GM21717 (cell line): ENCODE results near the gene CTPS2.
"Not testable (repeated sequence)": the region's sequence is repeated elsewhere in the genome, so short reads cannot be mapped to it uniquely, and the experiment has no call there.

Experiments
- ATAC-seq: cut with Tn5 transposase; IDR thresholded peaks from one replicate; pipeline ENCODE4 v1.9.1; 2021; ENCODE audit warnings: mild to moderate bottlenecking, moderate library complexity; ENCODE audit not compliant: unreplicated experiment

The CTPS2 gene

DNA sequence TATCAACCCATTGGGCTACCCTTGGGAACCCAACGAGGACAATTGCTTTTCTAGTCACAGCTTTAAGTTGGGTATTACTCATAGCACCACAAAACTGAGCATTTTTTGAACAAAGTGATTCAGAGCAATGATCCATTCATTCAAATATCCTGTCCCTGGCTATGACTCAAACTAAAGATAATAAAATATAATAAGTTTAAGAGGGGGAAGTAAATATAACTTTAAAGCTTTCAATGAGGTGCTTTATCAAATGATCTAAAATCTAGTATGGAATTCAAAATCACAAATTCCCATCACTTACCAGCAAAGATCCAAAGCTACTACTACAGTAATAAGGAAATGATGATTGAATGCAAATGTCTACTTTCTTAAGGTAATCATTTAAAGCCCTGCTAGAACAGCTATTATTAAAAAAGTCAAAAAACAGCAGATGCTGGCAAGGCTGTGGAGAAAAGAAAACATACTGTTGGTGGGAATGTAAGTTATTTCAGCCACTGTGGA is 102.3 kb downstream of the CTPS2 start:
- ATAC-seq: no peak

DNA sequence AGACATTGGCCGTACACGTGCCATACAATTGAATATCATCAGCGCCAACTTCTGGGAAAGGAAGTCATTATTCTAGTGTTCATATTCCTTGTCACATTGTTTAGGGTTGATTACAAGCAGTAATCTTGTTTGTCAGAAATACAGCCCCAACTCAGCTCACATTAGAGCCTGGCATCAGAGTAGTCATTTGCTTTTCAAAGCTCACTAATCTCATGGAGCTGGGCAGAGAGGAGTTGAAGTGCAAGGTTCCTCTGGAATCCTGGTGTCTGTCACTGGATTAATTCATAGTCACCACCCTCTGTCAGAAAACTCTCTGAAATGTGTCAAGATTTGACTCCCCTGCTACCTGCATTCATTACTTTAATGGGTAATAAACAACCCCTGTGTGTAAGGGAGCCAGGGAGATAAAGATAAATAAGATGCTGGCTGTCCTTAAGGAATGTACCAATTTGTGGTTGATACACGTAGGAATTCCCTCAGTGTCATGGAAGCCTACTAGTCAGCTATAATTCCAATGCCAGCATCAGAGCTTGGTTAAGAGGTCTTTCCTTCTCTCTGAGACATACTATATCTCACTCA is 106.2 kb downstream of the CTPS2 start:
- ATAC-seq: no peak

DNA sequence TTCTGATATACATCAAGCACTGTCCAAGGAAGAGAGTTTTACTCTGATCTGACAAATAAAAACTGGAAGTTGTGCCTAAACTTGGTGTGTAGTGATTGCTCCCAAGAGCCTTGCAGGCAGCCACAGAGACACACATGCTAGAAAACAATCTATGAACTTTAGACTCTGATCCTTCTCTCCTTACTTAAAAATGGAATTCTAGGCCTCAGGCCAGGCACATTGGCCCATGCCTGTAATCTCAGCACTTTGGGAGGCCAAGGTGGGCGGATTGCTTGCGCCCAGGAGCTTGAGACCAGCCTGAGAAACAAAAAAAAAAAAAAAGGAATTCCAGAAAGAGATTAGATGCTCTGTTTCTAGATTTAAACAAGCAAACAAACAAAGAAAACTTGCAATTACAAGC is 108.1 kb downstream of the CTPS2 start:
- no peak for ATAC-seq

DNA sequence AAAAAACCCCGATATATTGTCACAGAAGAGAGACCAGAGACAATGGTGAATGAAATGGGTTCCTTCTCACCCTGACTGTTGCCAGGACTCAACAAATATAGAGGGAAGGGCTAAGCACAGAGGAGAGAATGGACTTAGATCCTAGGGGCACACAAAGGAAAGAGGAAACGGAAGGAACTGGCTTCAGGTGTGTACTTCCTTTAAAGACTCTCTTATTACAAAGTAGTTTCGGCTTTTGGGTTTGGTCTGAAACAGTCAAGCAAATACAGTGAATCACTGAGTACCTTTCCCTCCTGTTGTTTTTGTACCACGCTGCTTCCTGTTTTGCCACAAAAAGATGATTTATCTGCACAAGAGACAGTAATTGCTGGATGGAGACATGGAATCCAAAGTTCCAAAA is 108.6 kb downstream of the CTPS2 start:
- no peak for ATAC-seq

DNA sequence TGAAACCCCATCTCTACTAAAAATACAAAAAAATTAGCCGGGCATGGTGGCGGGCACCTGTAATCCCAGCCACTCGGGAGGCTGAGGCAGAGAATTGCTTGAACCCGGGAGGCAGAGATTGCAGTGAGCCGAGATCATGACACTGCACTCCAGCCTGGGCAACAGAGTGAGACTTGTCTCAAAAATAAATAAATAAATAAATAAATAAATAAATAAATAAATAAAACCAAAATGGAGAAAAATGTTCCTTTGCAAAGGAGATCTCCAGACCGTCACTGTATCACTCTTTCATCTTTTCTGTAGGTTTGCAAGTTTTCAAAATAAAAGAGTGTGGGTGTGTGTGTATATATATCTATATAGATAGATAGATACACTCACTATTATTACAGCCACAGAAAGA is 109.2 kb downstream of the CTPS2 start:
- not testable (repeated sequence) for ATAC-seq

DNA sequence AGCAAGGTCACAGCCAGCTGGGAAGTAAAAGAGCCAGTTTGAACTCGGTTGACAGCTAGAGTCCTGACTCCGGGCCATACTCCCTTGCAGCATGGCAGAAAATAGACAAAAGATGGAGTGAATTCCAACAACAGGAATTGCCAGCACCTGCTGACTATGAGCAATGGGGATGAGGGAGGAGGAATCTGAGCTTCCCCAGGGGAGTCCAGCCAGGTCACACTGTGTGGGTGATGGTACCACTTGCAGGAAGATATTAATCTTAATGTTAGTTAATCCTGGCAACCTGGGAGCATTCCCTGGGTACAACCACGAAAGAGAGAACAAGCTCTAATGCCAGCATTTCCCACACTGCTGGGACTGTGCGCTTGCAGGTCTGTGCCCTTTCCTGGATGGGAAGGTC is 110.6 kb downstream of the CTPS2 start:
- no peak for ATAC-seq

DNA sequence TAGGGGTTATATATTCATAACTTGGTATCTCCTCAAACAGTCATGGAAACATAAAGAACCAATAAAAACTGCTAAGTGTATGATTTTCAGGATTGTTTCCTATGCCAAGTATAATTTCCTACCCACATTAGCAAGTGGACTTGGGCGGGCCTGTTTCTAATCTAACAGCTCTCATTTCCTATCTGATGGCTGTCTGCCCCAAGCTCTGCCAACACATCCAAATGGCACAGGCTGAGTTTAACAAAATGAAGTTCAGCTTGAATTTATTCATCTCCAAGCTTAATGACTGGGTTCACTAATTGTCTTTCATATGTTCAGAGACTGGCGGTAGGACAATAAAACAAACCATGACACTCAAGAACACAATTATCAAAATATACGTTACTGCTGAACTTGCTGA is 118.0 kb downstream of the CTPS2 start:
- no peak for ATAC-seq

DNA sequence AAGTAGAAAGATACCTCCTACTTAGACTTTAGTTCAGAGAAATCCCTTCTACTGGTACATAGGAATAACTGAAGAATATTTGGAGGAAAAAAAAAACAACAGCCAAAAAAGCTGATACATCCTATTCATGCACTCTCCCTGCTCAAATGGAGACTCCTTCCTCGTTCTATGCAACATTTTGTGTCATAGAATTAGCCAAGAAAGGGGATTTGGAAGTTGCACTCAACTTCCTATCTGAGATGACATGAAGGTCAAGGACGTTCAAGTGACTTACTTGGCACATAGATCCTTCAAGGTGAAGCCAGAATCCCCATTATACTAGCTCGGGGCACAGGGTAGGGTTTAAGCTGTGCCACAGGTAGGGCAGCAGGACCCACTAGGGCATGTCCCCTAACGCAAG is 118.7 kb downstream of the CTPS2 start:
- no peak for ATAC-seq

DNA sequence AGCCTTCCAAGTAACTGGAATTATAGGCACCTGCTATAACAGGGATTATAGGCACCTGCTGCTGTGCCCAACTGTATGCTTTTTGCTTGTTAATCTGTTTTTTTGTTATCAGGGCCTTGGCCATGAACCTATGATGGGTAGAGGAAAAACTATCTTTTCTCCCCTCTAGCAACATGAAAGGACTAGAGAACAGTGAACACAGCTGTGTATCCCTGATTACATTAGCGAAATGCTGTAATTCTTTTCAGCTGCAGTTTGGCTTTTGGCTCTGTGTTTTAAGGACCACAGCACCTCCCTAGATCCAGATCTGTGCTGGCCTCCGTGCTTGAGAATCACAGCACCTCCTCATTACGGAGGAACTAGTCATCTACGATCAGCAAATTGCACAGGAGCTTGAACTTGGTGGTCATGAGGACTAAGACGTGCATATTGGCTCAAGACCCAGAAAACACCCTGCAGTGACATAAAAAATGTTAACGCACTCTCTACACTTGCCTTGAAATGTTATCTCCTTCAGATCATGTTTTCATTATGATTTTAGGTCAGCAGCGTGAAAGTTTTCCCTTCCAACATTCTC is 120.2 kb downstream of the CTPS2 start:
- no peak for ATAC-seq

DNA sequence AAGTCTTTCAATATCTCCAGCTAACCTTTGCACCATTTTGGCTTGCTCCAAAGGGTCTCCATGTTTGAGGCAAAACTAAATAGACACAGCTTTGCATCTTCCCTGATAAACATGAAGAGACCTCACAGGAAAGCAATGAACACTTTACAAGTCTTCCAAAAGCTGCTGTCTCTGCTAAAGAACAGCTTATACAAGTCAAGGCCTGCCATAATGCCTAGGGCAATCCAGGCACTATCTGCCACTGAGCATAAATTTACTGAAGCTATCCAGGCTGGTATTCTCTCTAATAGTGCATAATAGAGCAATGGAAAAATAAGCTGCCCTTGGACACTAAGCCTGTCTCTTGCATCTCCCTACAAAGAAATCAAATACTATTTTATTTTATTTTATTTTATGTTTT is 122.6 kb downstream of the CTPS2 start:
- ATAC-seq: no peak

DNA sequence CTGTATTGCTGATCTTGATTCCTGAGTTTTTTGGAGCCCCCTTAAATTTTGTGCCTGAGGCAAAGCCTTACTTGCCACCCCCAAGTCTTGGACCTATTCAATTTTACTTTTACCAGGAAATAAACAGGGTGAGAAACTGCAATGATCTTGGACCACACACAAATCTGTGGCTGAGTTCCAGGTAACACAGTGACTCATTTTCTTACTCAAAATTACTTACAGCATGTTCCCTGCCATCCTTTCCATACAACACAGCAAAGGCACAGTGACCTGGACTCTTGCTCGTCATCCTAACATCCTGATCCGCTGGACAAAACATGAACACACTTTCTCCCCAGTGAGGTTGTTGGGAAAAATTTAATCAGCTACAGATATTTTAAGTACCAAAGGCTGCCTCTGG is 123.3 kb downstream of the CTPS2 start:
- ATAC-seq: no peak

DNA sequence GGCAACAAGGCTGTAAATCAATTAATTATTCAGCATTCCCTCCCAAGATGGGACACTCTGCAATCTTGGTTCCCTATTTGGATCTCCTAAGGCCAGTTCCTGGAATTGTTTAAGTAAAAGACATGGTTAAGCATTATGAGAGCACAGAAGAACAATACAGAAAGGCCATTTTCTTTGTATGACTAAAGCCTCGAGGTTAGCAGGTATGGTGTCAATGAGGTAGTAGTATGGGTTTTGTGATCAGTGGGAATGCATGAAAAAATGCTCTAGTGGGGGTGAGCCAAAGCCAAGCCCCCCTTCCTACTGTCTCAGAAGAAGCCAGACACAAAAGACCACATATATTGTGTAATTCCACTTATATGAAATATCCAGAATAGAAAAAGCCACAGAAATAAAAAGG is 124.2 kb downstream of the CTPS2 start:
- no peak for ATAC-seq

DNA sequence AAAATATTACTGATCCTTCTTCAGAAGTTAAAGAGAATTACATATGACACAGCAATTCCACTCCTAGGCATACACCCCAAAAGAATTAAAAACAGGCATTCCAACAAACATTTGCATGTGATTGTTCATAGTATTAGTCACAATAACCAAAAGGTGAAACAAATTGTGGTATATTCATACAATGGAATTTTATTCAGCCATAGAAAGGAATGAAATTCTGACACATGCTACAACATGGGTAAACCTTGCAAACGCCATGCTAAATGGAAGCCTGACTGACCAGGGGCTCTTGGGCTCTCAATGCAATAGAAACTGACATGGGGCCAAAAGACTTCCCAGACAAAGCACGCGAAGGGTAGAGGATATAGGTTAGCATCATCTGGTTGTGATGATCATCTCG is 124.6 kb downstream of the CTPS2 start:
- ATAC-seq: no peak

DNA sequence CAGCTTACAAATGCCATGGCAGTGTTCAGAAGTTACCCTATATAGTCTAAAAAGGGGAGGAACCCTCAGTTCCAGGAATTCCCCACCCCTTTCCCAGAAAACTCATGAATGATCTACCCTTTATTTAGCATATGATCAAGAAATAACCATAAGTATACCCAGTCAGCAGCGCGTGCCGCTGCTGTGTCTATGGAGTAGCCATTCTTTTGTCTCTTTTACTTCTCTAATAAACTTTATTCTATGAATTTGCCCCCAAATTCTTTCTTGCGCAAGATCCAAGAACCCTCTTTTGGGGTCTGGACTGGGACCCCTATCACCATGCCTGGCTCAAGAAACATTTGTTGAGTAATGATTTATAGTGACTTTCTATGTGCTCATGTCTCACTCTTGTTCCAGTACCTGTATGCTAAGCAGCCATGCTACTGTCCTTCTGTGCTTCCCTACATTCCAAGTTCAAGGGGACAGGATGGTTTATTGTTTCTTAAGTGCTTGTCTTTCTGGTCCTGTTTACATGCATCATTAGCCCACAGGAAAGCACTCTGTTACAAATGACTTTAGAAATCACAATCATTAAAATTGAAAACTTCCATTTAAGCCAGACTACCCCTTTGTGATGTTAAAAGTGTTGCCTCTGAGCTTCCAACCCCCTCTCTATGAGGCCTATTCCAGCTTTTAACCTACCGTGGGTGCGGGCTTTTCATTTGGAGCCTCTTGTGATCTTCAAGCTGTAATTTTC is 125.9 kb downstream of the CTPS2 start:
- no peak for ATAC-seq

DNA sequence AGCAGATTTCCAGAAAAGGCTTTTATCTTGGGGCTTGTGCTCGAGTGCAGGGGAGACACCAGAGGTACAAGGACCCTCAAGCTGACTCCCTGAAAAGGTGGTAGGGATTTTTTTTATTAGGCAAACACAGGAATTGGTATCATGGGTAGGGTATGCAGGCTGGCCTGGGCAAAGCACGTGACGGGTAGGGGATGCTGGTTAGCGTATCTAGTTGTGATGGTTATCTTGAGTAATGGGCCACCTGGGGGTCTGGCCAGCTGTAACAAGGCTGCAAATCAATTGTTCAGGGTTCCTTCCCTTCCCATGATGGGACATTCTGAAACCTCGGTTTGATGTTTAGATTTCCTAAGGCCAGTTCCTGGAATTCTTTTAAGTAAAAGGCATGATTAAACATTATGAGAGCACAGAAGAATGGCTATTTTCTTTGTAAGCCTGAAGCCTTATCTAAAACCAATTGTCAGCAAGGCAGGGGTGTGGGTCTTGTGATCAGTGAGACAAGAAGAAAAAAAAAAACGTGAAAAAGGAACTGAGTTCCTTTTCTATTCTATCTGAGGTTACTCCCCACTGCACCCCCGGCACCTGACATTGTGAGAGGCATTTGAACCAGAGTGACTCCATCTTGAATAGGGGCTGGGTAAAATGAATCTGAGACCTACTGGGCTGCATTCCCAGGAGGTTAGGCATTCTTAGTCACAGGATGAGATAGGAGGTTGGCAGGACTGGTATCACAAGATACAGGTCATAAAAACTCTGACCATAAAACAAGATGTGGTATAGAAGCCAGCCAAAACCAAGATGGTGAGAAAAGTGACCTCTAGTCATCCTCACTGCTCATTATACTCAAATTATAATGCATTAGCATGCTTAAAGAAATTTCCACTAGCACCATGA is 126.7 kb downstream of the CTPS2 start:
- no peak for ATAC-seq

DNA sequence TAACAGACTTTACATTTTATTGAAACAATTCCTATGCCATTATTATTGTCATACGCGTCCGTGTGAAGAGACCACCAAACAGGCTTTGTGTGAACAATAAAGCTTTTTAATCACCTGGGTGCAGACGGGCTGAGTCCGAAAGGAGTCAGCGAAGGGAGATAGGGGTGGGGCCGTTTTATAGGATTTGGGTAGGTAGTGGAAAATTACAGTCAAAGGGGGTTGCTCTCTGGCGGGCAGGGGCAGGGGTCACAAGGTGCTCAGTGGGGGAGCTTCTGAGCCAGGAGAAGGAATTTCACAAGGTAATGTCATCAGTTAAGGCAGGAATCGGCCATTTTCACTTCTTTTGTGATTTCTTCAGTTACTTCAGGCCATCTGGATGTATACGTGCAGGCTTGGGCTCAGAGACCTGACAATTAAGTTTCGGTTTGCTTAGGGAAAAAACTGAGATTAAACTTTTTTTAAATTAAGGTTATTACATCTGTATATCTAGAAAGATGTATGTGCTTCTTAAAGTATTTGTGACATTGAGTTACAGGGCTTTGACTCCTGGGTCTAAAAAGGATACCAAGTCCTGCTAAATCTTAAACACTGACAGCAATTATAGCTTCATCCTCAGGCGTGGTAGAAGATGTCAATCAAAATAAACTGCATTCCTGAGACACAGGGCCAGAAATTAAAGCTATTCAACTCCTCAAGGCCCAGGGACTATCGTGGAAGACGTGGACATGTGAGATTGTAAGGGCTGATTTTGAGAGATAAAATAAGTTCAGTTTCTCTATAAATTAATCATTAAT is 132.3 kb downstream of the CTPS2 start:
- ATAC-seq: not testable (repeated sequence)

DNA sequence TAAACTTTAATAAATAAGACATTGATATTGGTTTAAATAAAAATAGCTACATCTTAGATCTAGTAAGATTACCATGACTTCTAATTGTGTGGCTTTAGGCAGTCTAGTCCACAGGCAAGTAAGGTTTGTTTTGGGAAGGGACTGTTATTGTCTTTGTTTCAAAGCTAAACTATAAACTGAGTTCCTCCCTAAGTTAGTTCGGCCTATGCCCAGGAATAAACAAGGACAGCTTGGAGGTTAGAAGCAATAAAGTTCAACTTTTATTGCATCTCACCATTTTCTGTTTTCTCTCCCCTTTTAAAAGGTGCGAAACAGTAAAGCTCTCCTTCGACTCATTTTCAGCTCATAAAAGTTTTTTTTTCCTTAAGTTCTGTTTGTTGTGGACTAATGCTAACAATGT is 133.0 kb downstream of the CTPS2 start:
- ATAC-seq: no peak

DNA sequence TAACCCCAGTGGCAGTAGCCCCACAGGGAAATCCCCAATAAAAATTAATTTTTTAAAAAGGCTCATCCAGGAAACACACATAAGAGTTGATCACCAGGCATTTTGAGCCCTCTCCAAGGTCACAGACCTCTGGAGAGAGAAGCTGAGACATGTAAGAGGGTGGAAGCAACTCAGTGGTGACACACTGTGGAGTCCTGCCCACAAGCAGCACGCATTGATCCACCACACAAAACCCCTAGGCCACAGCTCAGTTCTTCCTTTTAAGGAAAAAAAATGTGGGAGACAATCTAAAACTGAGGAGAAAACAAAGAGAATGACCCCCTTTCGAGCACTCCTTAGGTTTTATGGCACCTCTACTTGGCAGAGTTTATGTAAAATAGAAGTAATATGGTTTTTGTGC is 134.3 kb downstream of the CTPS2 start:
- no peak for ATAC-seq

DNA sequence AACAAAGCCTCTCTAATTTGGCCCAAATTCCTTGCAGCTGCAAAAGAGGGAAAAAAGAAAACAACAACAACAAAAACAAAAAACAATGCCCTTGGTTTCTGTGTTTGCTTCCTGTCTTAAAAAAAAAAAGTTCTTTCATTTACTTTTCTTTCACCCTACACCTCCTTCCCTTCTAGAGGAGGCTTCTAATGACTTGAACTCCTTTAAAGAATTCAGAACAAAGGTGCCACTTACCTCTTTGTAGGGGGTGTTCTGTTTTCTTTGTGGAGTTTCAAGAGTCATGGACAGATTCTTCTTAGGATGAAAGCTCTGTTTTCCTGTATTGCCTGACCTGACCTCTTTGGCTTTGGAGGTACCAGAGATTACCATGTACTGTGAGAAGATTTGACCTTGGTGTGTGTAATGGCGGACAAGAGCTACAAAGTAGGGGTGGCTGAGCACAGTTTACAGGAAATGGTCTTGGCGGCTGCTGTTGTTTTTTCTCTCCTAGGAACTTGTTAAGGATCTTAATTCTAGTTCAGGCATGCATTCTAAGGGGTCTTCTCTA is 134.9 kb downstream of the CTPS2 start:
- ATAC-seq: no peak

DNA sequence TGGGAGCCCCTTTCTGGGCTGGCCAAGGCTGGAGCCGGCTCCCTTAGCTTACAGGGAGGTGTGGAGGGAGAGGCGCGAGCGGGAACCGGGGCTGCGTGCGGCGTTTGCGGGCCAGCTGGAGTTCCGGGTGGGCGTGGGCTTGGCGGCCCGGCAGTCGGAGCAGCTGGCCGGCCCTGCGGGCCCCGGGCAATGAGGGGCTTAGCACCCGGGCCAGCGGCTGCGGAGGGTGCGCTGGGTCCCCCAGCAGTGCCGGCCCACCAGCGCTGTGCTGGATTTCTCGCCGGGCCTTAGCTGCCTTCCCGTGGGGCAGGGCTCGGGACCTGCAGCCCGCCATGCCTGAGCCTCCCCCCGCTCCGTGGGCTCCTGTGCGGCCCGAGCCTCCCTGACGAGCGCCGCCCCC is 137.1 kb downstream of the CTPS2 start:
- not testable (repeated sequence) for ATAC-seq
